HEK293T (cell line): Measurements from ENCODE around the gene RBBP8NL.

Experiments used
- CTCF ChIA-PET: fragments of 350-600 bp; formaldehyde crosslinking; extraction: SDS; loops from one replicate; lab custom pipeline; 2021; ENCODE audit warnings: antibody characterized with exemption, inconsistent platforms; lab: Yijun Ruan, JAX
- POLR2A ChIA-PET: fragments of 350-600 bp; formaldehyde crosslinking; extraction: SDS; loops from one replicate; lab custom pipeline; 2020; ENCODE audit warnings: antibody characterized with exemption, inconsistent platforms; lab: Yijun Ruan, JAX
- DNase-seq: peaks from one replicate; pipeline ENCODE4 v3.0.0; 2012; ENCODE audit warnings: mixed read lengths; ENCODE audit errors: extremely low spot score
- ARNT ChIP-seq: fragments of 450-650 bp; IDR thresholded peaks from 2 replicates; pipeline ENCODE4 v1.6.1; 2017; ENCODE audit warnings: mild to moderate bottlenecking
- BHLHE40 ChIP-seq: fragments of 450-650 bp; IDR thresholded peaks from 2 replicates; pipeline ENCODE4 v1.6.1; 2016; ENCODE audit warnings: mild to moderate bottlenecking, moderate library complexity, borderline replicate concordance
- CTBP1 ChIP-seq: fragments of 450-650 bp; IDR thresholded peaks from 2 replicates; pipeline ENCODE4 v1.6.1; 2016; ENCODE audit warnings: borderline replicate concordance
- ELF4 ChIP-seq: fragments of 450-650 bp; IDR thresholded peaks from 2 replicates; pipeline ENCODE4 v1.6.1; 2017; ENCODE audit warnings: antibody characterized with exemption
- FOXA1 ChIP-seq: fragments of 450-650 bp; IDR thresholded peaks from 2 replicates; pipeline ENCODE4 v1.6.1; 2016; ENCODE audit warnings: mild to moderate bottlenecking
- FOXK2 ChIP-seq: fragments of 450-650 bp; IDR thresholded peaks from 2 replicates; pipeline ENCODE4 v1.6.1; 2016; ENCODE audit warnings: mild to moderate bottlenecking
- FOXM1 ChIP-seq: fragments of 450-650 bp; IDR thresholded peaks from 2 replicates; pipeline ENCODE4 v1.6.1; 2017; ENCODE audit warnings: mild to moderate bottlenecking, borderline replicate concordance
- HDGF ChIP-seq: fragments of 450-650 bp; IDR thresholded peaks from 2 replicates; pipeline ENCODE4 v1.6.1; 2017; ENCODE audit warnings: antibody characterized with exemption, borderline replicate concordance
- L3MBTL2 ChIP-seq: fragments of 450-650 bp; conservative IDR thresholded peaks from 2 replicates; pipeline ENCODE4 v1.6.1; 2016; ENCODE audit warnings: mild to moderate bottlenecking
- LEF1 ChIP-seq: fragments of 450-650 bp; IDR thresholded peaks from 2 replicates; pipeline ENCODE4 v1.6.1; 2017; ENCODE audit warnings: mild to moderate bottlenecking, borderline replicate concordance
- NFRKB ChIP-seq: fragments of 450-650 bp; IDR thresholded peaks from 2 replicates; pipeline ENCODE4 v1.6.1; 2016; ENCODE audit warnings: mild to moderate bottlenecking, moderate library complexity
- SP1 ChIP-seq: fragments of 450-650 bp; IDR thresholded peaks from 2 replicates; pipeline ENCODE4 v1.6.1; 2017
- SUZ12 ChIP-seq: fragments of 450-650 bp; IDR thresholded peaks from 2 replicates; pipeline ENCODE4 v1.6.1; 2016; ENCODE audit warnings: mild to moderate bottlenecking
- TARDBP ChIP-seq: fragments of 450-650 bp; IDR thresholded peaks from 2 replicates; pipeline ENCODE4 v1.6.1; 2016
- ZNF384 ChIP-seq: fragments of 450-650 bp; IDR thresholded peaks from 2 replicates; pipeline ENCODE4 v1.6.1; 2016
- TF ChIP-seq, protein P1 (sequence below): fragments of 450-650 bp; IDR thresholded peaks from 2 replicates; pipeline ENCODE4 v1.6.1; 2016

RBBP8NL gene

GRCh38 chr20:62469352-62469751 is 42.0 kb upstream of the RBBP8NL start:
- CTCF ChIA-PET: no interaction called here
- TF ChIP-seq CTBP1 (no peak), ZNF384 (no peak), LEF1 (no peak), L3MBTL2 (no peak), SP1 (no peak), FOXM1 (no peak)
- no peak for DNase-seq
- POLR2A ChIA-PET: no interaction called here

GRCh38 chr20:62466806-62467537 is 39.6 kb upstream of the RBBP8NL start:
- no peak for TF ChIP-seq NFRKB
- no peak for TF ChIP-seq ZNF384
- POLR2A ChIA-PET: no interaction called here
- no peak for DNase-seq
- CTCF ChIA-PET: interaction anchor here (1.4 kb wide), 1 partner anchor 11 kb away, joined by 8 read pairs; no protein-coding TSS in a partner anchor

DNA sequence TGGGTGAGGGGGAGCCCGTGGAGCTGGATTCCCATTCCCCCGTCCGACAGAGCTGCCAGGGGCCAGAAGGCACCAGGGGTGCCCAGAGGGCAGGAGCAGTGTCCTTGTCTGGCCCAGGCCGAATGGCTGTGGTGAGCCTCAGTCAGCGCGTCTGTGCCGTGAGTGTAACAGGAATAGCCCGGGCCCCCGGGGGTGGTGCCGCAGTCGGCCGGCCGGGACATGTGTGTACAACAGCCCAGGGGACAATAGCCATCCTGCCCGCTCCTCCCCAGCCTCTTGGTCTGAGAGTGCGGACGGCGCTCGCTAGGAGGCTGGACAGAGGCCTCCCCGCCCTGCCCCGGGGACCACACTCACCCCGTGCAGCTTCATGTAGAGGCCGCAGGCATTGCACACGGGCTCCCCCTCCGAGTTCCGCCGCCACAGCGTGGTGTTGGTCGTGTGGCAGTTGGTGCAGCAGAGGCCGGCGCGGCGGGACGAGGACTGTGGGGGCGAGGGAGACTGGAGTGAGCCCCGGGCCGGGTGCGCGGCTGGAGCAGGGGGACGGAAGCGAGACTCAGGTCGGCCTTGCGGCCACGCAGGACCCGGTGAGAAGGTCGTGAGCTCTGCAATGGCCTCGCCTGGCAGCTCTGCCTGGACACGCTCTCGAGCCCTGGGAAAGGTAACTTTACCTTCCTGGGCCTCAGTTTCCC is 38.9 kb upstream of the RBBP8NL start:
- POLR2A ChIA-PET: no interaction called here
- no peak for DNase-seq
- TF ChIP-seq BHLHE40 (no peak), ARNT (no peak), FOXK2 (no peak), LEF1 (no peak), SP1 (no peak), NFRKB (no peak), TARDBP (no peak), SUZ12 (no peak), CTBP1 (no peak), ELF4 (no peak), FOXA1 (no peak), FOXM1 (no peak), ZNF384 (no peak)
- TF ChIP-seq, protein P1, sequence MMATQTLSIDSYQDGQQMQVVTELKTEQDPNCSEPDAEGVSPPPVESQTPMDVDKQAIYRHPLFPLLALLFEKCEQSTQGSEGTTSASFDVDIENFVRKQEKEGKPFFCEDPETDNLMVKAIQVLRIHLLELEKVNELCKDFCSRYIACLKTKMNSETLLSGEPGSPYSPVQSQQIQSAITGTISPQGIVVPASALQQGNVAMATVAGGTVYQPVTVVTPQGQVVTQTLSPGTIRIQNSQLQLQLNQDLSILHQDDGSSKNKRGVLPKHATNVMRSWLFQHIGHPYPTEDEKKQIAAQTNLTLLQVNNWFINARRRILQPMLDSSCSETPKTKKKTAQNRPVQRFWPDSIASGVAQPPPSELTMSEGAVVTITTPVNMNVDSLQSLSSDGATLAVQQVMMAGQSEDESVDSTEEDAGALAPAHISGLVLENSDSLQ: no peak
- CTCF ChIA-PET: interaction anchor here (1.4 kb wide), 1 partner anchor 12 kb away, joined by 8 read pairs; no protein-coding TSS in a partner anchor

GRCh38 chr20:62464990-62465389 is 37.7 kb upstream of the RBBP8NL start:
- ChIA-PET CTCF (no interaction called here), POLR2A (no interaction called here)
- no peak for TF ChIP-seq FOXK2
- TF ChIP-seq HDGF: no peak
- TF ChIP-seq ARNT: no peak
- DNase-seq: no peak

DNA sequence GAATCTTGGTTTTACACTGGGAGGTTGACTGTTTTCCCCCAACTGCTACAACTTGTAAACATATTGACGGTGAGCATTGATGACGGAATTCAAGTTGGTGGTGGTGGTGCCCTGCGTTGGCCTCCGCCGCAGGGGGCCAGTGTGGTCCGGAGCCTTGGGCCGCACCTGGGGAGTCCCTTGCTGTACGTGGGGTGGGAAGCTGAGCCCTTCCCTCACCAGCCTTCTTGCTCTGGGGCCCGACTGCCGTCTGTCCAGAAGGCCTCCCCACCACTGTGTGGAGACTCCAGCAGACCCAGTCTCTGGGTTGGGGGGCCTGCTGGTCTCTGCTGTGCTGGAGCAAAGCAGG is 37.1 kb upstream of the RBBP8NL start:
- ChIA-PET POLR2A (no interaction called here), CTCF (no interaction called here)
- TF ChIP-seq ELF4: no peak
- no peak for TF ChIP-seq HDGF
- TF ChIP-seq FOXK2: no peak
- TF ChIP-seq SP1: no peak
- TF ChIP-seq SUZ12: no peak
- no peak for TF ChIP-seq BHLHE40
- TF ChIP-seq, protein P1: no peak

GRCh38 chr20:62463651-62464424 is 36.5 kb upstream of the RBBP8NL start:
- TF ChIP-seq SUZ12: no peak
- no peak for TF ChIP-seq L3MBTL2
- no peak for TF ChIP-seq ARNT
- TF ChIP-seq BHLHE40: no peak
- no peak for TF ChIP-seq HDGF
- TF ChIP-seq, protein P1: no peak
- TF ChIP-seq CTBP1: no peak
- no peak for TF ChIP-seq NFRKB
- no peak for TF ChIP-seq ELF4
- TF ChIP-seq FOXK2: no peak
- TF ChIP-seq FOXM1: no peak
- no peak for TF ChIP-seq TARDBP
- DNase-seq: no peak
- ChIA-PET CTCF (no interaction called here), POLR2A (no interaction called here)

More for the DNA sequence above, 37.1 kb upstream of the RBBP8NL start:
- DNase-seq: no peak
